NAMALWA (cell line): ENCODE data around the gene PAQR8.

Source experiments
- DNase-seq: peaks from one replicate; pipeline ENCODE4 v3.0.0-alpha.2; 2015; ENCODE audit warnings: low spot score

The PAQR8 gene

DNA sequence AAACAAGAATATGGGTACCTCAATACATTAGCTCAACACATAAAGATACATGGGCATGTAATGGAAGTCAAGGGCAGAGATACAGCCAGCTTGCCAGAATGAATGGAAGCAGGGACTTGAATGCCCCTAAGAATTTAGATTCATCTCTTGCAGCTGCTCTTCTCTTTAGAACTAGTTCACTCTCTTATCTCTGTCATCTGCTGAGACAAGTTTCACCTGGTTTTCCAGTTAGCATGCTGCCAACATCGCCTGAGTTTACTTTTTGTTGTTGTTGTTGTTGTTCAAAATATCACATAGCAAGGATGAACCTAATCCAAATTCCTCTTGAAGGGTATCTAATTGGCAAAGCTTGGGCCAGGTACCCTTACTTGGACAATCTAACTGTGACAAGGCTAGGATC lies 14.1 kb upstream of the PAQR8 start:
- no peak for DNase-seq

DNA sequence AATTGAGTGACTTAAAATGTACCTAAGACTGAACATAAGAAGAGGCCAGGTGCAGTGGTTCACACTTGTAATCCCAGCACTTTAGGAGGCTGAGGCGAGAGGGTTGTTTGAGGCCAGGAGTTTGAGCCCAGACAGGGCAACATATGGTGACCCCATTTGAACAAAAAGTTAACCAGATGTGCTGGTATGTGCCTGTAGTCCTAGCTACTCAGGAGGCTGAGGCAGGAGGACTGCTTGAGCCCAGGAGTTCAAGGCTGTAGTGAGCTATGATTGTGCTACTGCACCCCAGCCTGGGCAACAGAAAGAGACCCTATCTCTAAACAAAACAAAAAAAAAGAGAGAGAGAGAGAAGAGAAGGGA lies 10.1 kb upstream of the PAQR8 start:
- DNase-seq = no peak

DNA sequence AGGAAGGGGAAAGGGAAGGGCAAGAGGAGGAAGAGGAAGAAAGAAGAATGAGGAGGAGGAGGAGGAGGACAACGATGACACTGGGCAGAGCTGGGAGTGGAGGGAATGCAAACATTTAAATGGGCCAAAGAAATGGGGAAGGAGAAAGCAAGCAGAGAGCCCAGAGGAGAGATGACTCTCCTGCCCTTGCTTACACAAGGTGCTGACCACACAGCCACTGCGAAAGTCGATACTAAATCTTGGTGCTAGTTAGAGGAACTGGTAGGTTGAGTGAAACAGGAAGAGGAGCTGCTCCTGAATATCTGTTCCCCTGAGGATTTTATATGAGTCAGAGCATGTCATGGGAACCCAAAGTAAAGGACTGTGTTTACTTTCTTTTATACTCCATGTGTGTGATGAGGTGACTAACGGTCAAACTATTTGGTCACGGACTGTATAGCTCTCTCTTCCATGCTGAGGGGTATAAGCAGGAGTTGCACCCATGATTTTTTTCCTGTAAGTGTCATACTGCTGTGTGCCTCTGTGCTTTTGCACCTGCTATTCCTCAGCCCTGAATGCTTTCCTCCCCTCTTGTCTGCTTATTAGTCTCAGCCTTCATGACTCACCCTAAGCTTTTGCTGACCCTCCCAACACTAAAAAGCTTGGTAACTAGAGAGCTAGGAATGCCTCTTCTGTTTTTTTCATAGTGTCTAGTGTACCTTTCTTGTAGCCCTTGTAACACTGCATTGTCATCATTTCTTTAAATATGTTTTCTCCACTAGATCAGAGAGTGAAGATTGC lies 9.5 kb upstream of the PAQR8 start:
- DNase-seq = peak; percentile 16

DNA sequence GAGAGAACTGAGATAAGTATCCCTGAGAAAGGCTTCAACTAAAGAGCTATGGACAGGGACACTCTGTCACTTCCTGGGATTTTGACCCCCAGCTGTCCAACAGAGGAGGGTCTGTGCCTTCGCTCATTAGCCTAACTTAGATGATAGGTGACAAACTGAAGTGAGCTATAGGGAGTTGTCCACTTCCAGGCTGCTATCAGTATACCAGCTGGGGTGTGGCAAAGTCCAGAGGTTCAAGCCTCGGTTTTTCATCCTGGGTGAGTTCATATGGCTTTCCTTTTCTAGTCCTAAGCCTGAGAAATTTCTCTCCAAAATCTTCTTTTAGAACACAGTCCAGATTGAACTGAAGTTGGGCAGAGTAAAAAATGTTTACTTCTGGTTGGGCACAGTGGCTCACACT lies 5.9 kb upstream of the PAQR8 start:
- no peak for DNase-seq

DNA sequence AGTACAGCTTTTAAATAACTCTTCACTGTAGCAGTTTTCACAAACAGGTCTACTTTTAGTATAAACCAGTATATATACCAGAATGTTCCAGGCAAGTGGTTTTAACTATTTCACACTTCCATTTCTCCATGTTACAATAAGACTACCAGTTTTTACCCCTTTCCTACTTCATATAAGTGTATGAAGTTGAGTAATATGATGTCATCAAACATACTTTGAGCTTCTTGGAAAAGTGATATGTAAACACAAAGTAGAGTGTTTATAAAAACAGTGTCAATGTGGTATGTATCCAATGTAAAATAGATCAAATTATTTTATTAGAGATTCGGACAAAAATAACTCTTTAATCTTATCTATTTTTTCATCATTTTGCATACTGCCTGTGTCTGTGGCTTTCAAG lies 2.5 kb upstream of the PAQR8 start:
- peak; percentile 19 for DNase-seq

DNA sequence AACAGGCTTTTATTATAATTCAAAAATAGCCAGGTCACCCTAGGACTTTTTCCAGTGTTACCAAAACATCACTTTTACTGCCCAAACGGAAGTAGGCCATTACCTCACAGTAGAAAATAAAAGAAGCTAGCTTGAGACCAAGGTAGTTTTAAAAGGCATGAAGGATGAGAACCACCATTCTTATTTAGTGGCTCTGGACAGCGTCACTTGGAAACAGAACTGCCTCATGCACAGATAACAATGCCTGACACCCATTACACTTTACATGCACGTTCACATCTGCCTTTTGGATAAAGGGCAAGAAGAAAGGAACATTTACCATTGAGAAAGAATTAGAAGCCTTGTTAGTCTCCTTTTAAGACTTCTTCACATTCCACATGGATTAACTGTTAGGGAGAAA lies 1.9 kb upstream of the PAQR8 start:
- no peak for DNase-seq

DNA sequence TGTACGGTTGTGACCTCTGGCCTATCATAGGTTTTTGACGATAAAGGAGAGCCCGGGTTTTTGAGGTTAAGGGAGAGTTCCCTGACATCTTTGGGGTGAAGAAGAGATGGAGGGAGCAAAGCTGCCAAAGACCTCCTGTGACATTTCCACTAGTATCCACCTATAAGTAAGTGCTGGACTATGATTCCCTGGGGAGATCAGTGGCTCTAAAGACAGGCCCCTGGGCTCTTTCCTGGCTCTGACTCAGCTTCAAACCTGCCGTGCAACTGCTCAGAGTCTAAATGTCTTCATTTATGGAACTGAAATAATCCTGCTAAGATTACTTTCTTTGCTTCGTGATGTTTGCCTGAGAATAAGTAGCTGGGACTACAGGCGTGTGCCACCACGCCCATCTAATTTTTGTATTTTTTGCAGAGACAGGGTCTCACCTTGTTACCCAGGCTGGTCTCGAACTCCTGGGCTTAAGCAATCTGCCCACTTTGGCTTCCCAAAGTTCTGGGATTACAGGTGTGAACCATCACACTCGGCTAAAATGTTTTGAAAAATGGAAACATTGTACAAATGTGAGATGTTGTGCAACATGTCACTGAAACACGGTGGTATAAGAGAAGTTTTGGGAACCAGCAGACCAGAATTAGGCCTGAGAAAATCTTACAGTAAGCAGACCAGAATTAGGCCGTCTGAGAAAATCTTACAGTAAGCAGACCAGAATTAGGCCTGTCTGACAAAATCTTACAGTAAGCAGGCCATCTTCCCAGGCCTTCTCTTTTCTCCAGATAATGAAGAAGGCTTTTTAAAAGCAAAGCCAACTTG lies 1.1 kb upstream of the PAQR8 start:
- peak; percentile 23 for DNase-seq

DNA sequence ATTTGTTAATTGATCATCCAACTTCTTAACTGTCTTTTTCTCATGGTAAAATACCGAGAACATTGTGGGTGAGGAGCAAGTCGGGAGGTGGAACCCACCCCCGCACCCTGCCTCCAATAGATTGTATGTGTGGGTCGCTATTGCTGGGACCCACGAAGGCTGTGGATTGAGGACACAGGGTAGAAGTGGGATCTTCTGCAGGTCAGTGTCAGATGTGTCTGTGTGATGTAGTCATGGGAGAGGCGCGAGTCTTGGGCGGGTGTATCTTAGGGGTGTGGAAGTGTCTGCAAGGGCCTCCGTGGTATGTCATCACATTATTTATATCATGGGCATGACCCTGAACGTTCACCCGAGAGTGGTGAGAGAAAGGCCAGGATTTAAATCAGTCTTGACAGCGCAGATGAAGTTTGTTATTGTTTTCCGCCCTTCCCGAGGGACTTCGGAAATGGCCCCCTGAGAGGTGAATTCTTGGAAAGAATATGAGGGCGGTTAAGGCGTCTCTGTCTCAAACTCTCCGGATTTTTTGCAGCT lies 472 bp upstream of the PAQR8 start:
- DNase-seq = peak; percentile 36

DNA sequence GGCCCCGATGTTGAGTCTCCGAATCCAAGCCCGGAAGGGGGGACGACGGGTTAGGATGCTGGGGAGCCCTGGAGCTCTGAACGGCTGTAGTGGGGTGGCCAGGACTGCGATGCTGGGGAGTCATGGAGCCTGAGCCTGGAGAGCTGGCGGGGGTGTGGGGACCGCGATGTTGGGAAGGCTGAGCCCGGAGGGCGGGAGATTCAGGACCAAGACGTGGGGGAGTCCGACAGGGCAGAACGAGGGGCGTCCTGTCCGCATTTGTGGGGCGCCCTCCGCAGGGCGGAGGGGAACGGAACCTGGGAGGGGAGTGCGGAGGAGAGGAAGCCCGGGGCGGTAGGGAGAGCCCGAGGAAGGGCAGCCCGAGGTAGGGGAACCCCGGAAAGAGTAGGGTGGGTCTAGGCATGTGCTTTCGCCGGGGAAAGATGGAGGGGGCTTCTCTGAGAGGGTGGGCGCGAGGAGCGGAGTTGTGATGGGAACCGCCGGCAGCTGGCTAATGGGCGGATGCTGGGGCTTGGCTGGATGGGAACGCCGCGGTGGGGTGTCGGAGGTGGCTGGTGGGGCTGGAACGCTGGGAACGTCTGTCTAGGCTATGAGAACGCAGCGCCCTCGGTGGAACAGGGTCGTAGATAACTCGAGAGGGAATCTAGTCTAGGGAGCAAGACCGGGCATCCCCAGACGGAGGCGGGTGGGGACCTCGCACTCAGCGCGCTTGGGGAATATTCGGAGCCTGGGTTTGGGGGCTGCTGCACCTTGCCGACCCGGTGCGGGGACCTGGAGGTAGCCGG lies 684 bp downstream of the PAQR8 start:
- no peak for DNase-seq

DNA sequence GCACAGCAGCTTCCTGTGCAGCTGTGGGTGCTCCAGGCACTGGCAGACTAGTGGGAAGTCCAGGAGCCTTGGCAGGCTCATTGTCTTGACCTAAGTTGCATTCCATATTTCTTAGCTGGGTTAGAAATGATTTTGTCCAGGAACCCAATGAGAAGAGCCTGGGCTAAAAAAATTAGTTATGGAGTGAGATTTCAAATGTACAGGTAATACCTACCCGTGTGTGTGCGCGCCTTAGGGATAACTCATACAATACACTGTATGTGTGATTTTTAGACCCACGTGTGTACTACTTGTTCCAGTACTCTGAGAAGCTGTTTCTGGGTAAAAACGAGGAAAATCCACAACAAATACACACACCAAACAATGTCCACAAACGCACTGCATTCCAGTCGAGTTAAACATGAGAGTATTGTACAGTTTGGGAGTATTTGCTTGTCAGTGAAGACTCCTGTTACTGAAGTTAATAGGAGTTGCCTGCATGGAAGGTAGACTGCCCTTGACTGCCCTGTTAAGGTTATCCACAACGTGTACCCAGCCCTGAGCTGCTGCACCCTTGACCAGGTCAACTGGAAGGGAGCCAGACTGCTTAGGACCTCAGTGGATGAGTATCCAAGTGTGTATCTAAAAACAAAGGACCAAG lies 1.4 kb downstream of the PAQR8 start:
- DNase-seq = no peak

DNA sequence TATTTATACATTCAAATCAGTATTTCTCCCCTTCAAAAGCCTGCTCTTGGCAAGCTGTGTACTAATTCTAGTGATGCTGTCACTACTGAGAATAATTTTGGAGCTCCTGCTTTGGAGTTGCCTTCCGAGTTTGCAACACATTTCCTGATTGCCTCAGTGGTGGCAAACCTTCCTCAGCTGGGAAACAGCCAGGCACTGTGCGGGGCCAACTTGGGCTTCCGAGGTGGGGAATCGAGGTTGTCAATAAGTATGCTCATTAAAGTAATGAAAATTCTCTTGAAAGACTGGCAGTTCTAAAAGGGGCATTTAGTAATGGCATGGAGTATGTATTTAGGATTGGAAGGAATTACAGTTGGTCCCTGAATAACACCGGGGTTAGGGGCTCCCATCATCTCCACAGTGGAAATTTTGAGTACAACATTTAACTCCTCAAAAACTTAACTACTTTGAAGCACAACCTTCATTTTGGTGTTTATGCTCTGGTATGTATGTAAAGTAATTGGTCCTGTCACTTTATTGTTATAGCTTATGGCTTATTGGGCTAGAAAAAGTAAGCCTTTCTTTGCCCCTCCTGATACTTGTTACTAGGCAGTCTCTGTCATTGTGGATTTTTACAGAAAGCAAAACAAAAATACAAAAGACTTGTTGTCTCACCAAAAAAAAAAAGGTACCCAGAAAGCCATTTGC lies 2.7 kb downstream of the PAQR8 start:
- DNase-seq = no peak

DNA sequence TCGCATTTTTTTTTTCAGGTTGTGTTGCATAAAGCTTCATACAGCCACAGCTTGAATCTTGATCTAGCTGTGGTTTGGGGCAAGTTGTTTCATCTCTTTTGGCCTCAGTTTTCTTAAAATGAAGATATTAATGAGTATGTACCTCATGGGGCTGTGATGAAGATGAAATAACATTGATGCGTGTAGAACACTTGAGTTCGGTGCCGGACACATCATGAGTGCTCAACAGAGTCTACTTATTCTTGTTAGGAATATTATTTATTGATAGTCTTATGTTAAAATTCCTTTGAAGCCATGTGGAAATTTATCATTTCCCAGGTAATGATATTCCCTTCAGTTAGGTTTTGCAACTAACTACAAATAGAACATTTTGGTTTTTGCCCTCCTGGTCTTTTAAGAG lies 3.4 kb downstream of the PAQR8 start:
- DNase-seq = no peak

DNA sequence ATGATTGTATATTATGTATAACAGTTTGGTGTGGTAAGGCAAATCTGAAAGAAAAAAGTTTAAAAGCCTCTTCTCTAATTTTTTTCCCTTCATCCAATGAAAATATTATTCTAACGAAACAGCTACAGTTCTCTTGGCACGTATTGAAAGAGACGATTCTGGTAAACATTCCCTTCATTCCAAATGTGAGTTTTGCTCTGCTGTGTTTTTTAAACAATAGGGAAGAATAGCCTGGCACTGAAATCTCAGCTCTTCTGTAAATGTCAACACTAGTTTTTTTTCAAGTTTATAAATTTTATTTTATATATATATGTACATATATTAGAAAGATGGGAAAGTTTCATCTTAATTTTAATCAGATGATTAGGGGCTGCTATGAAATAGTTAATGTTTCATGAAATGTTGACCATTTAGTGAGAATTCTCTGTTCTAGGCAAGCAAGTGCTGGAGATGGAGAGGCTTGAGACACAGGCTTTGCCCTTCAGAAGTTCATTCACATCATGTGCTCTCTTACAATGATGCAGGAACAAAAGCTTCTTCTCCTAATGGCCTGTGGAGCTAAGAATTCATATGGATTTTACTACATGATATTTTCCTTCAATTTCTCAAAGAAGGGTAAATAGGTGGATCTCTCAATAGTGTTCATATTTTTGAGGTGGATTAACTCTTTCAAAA lies 4.1 kb downstream of the PAQR8 start:
- no peak for DNase-seq

DNA sequence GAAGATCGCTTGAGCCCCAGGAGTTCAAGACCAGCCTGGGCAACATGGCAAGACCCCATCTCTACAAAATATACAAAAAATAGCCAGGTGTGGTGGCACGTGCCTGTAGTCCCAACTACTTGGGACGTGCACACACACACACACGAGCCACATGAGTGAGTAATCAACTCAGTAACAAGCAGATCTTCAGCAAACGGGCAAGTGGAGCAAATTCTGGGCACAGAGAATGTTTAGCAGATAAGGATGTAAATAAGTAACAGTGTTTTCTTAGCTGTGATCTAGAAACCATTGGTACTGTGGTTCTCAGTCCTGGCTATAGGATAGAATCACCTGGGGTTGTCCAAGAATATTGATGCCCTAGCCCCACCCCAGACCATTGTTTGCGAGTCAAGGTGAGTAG lies 6.1 kb downstream of the PAQR8 start:
- no peak for DNase-seq

DNA sequence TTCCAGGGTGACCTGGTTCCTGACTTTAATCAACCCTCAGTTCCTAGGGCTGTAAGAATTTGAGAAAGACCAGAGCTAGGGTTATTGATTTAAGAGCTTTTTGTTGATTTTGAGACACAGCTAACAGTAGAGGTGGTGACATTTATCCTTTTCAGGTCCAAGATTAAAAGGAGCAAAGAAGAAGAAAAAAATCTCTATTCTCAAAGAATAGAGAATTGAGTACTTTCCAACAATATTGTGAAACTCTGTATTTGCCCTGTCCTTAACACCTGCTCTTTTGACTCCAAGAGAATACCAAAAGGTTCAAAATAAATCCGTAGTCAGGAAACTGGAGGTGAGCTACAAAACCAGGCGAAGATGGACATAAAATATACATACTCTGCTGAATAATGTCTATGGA lies 7.3 kb downstream of the PAQR8 start:
- no peak for DNase-seq

DNA sequence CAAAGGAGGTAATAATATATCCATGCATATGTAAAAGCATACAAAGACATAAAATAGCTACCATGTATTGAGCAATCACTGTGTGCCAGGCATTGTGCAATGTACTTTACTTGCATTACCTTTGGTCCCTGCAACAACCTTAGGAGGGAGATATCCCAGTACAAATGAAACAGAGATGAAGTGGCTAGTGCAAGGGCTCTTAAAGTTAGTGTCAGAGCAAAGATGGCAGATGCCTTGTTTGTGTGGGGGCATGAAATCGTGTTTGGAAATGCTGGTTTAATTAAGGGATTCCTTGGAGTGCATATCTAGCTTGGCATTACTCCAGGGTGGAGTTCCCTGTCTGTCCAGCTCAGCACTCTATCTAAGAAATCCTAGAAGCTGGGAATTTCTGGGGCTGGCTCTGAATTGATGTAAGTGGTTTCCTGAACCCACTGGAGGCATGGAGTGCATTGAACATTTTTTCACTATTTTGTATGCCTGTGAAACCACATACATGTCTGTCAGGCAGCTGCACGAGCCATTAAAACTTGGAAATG lies 9.8 kb downstream of the PAQR8 start:
- no peak for DNase-seq

DNA sequence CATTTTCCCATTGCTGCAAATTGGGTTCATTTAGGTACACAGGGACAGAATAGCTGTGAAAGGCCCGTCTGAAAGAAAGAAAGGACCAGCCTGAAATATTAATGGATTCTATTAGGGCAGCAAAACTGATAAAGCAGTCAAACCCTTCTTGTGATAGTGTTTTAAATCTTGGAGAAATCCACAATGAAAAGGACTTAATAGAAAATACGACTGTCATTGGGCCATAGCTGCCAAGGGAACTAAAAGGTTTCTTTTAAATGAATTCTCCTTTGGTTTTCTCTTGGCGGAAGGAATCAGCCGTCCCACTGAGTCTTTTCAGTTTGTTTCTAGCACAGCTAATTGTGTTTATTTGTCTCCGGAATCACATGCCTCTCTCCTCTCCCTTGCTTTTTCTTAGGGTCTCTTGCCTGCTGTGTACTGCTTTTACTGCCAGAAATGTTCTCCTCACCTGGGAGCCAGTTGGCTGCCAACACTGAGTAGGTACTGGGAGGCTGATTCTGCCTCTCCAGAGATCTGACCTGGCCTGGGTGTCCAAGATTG lies 11.3 kb downstream of the PAQR8 start:
- no peak for DNase-seq

DNA sequence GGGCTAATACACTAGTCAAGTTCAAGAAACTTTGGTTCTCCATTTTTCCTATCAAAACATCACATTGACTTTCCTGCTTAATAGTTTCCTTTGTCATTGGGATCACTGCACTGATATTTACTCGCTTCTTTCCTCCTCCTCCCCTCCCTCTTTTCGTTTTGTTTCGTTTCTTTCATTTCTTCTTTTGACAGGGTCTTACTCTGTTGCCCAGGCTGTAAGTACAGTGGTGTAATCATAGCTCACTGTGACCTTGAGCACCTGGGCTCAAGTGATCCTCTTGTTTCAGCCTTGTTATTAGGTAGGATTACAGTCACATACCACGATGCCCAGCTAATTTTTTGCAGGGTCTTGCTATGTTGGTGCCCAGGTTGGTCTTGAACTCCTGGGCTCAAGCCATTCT lies 12.3 kb downstream of the PAQR8 start:
- DNase-seq = no peak

DNA sequence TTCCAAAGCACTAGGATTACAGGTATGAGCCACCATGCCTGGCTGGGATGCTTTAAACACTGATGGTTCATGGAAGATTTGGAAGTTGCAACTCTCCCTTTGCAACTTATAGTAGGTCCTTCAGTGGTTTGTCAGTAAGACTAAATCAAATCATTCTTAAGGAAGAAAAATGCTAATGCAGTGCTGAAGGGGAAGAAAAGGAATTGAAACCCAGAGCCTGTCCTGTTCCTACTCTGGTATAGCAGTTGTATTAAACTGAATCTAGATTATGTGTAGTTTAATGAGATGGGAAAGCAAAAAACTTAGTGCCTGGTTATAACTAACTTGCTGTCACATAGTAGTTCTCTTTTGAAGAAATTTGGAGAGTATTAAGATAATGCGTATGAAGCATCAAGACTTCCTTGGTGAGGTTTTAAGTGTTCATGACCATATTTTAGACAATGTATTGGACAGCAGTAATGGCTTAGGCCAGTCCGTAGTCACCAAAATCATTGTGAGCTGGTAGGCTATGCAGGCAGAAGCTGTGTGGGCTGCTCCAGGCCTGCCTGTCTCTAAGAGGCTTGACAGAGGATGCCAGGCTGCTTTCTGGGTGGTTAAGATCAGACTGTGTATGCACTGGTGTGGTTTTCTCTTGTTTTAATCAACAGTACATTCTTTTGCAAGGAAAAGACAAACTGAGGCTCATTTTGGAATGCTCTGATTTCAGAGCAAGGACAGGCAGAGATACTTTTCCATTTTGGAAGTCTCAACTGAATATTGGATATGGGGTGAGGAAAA lies 14.0 kb downstream of the PAQR8 start:
- no peak for DNase-seq

DNA sequence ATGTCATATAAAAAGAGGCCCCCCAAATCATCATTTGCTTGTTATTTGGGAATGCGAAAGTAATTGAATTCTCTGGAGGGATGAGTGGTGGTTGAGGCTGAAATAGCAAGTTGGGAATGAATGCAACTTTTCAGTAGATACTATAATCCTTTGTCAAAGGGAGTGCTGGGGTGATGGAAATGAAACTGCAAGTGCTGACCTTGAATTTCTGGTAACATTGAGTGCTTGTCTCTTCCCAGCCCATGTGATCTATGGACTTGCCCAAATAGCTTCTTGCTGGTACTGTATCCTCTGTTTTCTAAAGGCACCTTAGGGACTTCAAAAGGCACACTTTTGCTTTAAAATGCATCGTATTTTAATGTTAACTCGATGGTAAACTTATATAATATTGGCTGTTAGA lies 14.8 kb downstream of the PAQR8 start:
- DNase-seq = no peak
